HepG2 (cell line): ENCODE data around the gene SEMA3B. TPM values are rescaled to one million over a fixed set of nuclear protein-coding genes. Genes with fewer than 3 reads are reported as not detected.

Source experiments
- ASH2L ChIP-seq: fragments of 300-600, 200-600 bp; sonication (generic); IDR thresholded peaks from 2 replicates; pipeline ENCODE4 v1.7.0; 2017; ENCODE audit warnings: low read depth, mild to moderate bottlenecking, moderate library complexity, mixed read lengths, low read length; ENCODE audit not compliant: insufficient read length
- BCLAF1 ChIP-seq: fragments of 450-650 bp; IDR thresholded peaks from 2 replicates; pipeline ENCODE4 v1.6.1; 2017; ENCODE audit warnings: mild to moderate bottlenecking
- CSRNP1 ChIP-seq: sonication (generic); formaldehyde crosslinking; IDR thresholded peaks from 2 replicates; pipeline ENCODE4 v1.8.1; 2023; ENCODE audit warnings: mild to moderate bottlenecking, missing genetic modification reagents
- FOXO4 ChIP-seq: sonication (generic); formaldehyde crosslinking; conservative IDR thresholded peaks from 2 replicates; pipeline ENCODE4 v1.8.1; 2023; ENCODE audit warnings: missing genetic modification reagents
- HIC2 ChIP-seq: sonication (generic); formaldehyde crosslinking; IDR thresholded peaks from 2 replicates; pipeline ENCODE4 v1.9.0; 2022; ENCODE audit warnings: low read depth, missing genetic modification reagents
- HMGA1 ChIP-seq: sonication (generic); formaldehyde crosslinking; conservative IDR thresholded peaks from 2 replicates; pipeline ENCODE4 v1.4.0; 2020; ENCODE audit warnings: missing genetic modification reagents
- HNRNPL ChIP-seq: fragments of 200-400 bp; formaldehyde crosslinking; IDR thresholded peaks from 2 replicates; pipeline ENCODE4 v1.6.1; 2017; ENCODE audit warnings: mild to moderate bottlenecking, low read depth, low read length
- MAFF ChIP-seq: IDR thresholded peaks from 2 replicates; pipeline ENCODE4 v1.6.1; 2011; ENCODE audit warnings: low read depth, low read length, improper control_type of control experiment
- MAX ChIP-seq: IDR thresholded peaks from 2 replicates; pipeline ENCODE4 v1.6.1; 2012; ENCODE audit warnings: inconsistent platforms
- MED1 ChIP-seq: sonication (generic); formaldehyde crosslinking; IDR thresholded peaks from 2 replicates; pipeline ENCODE4 v1.4.0; 2020; ENCODE audit warnings: missing genetic modification reagents
- PAX8 ChIP-seq: sonication (generic); formaldehyde crosslinking; IDR thresholded peaks from 2 replicates; pipeline ENCODE4 v1.8.0; 2022; ENCODE audit warnings: mild to moderate bottlenecking, missing genetic modification reagents, borderline replicate concordance
- SMARCC2 ChIP-seq: fragments of 450-650 bp; IDR thresholded peaks from 2 replicates; pipeline ENCODE4 v1.6.1; 2017; ENCODE audit warnings: antibody characterized with exemption, mild to moderate bottlenecking
- ZNF350 ChIP-seq: sonication (generic); formaldehyde crosslinking; IDR thresholded peaks from 2 replicates; pipeline ENCODE4 v1.4.0; 2020; ENCODE audit warnings: mild to moderate bottlenecking, low read depth, missing genetic modification reagents, borderline replicate concordance
- ZNF414 ChIP-seq: sonication (generic); formaldehyde crosslinking; IDR thresholded peaks from 2 replicates; pipeline ENCODE4 v1.5.0; 2020; ENCODE audit warnings: missing genetic modification reagents
- ZNF770 ChIP-seq: sonication (generic); formaldehyde crosslinking; IDR thresholded peaks from 2 replicates; pipeline ENCODE4 v1.5.0; 2020; ENCODE audit warnings: mild to moderate bottlenecking, missing genetic modification reagents
- polyA plus RNA-seq, 8 experiments: library from polyadenylated mRNA; depleted of rRNA in 3 of 8; stranded (reverse) in 7 of 8; unstranded in 1 of 8; fragments of >200 nt; fragmentation: Illumina TruSeq in 4 of 8; extraction: Trizol in 4 of 8; gene quantifications; 2 replicates each; pipeline versions ENCODE4 v1.2.1 to v1.2.3, GENCODE V29; 2011 to 2016; ENCODE audit warnings: low read depth in 4 of 8, missing spikeins in 1 of 8, mixed read lengths in 1 of 8; ENCODE audit not compliant: insufficient read depth in 1 of 8
- total RNA-seq, 5 experiments: library from RNA; depleted of rRNA; stranded (reverse); fragments of >200 nt; fragmentation: Illumina TruSeq; extraction: Trizol; gene quantifications; 2 replicates each; pipeline ENCODE4 v1.2.3, GENCODE V29; 2016; ENCODE audit warnings: low read depth in 1 of 5

Gene SEMA3B
- total and polyA plus RNA-seq, 2 of the 13 experiments (the other 11 are each of a cell fraction or from before 2014, with no cell fraction given) = 93.2 to 158 TPM

- TF ChIP-seq HIC2 (CRISPR knock-in tag) (no peak), MAFF (no peak), PAX8 (CRISPR knock-in tag) (no peak), CSRNP1 (no peak), ZNF350 (no peak), FOXO4 (CRISPR knock-in tag) (0 out of 2 replicates have a peak, but pooled peaks have one; percentile 62), HNRNPL (0 out of 2 replicates have a peak, but pooled peaks have one; percentile 57), ZNF770 (CRISPR knock-in tag) (no peak), SMARCC2 (no peak), ASH2L (no peak), HMGA1 (CRISPR knock-in tag) (no peak), MAX (no peak), ZNF414 (no peak), MED1 (CRISPR knock-in tag) (no peak), BCLAF1 (no peak)
These were observed 51.1 kb downstream of the SEMA3B start (continued) for GRCh38 chr3:50319894-50320625.
